Activated T-helper 2 cell treated with anti-CD3 and anti-CD28 coated beads, Interferon-gamma antibody, Interleukin-2, Interleukin-4, amounts not matched to agents 10 μg/mL and 5 μg/mL and 100 μg/mL, durations not matched to agents 14 hours and 24 hours and 36 hours (primary cell): ENCODE data around the gene KLRF1. TPM values are rescaled to one million over a fixed set of nuclear protein-coding genes. Genes with fewer than 3 reads are reported as not detected.
"Not testable (repeated sequence)": the region's sequence is repeated elsewhere in the genome, so short reads cannot be mapped to it uniquely, and the experiment has no call there.

Source experiments
- DNase-seq: peaks from one replicate; pipeline ENCODE4 v3.0.0; 2021; ENCODE audit warnings: low spot score
- H3K27ac Mint-ChIP-seq: one replicate; pipeline ENCODE4 v1.8.0; 2021; ENCODE audit warnings: mixed read lengths
- H3K27me3 Mint-ChIP-seq: one replicate; pipeline ENCODE4 v1.8.0; 2021; ENCODE audit warnings: low read depth, mixed read lengths
- H3K36me3 Mint-ChIP-seq: one replicate; pipeline ENCODE4 v1.8.0; 2021; ENCODE audit warnings: low read depth, mixed read lengths
- H3K4me1 Mint-ChIP-seq: one replicate; pipeline ENCODE4 v1.8.0; 2021; ENCODE audit warnings: low read depth, mixed read lengths
- H3K4me3 Mint-ChIP-seq: one replicate; pipeline ENCODE4 v1.8.0; 2021; ENCODE audit warnings: low read depth, mild to moderate bottlenecking, moderate library complexity, mixed read lengths
- H3K9me3 Mint-ChIP-seq: one replicate; pipeline ENCODE4 v1.8.0; 2021; ENCODE audit warnings: mixed read lengths
- intact Hi-C: fragments of 100-400 bp; cut with micrococcal nuclease; formaldehyde crosslinking; loops from one replicate; pipeline ENCODE4 v1.15.1; 2023
- total RNA-seq: library from RNA; stranded (reverse); gene quantifications from 2 replicates; pipeline ENCODE4 v1.2.3, GENCODE V29; 2022

KLRF1 gene
- total RNA-seq, 1 donor from 2014 or later = not detected

GRCh38 chr12:9864913-9865675 lies 37.8 kb downstream of the KLRF1 start:
- H3K4me3 Mint-ChIP-seq = peak overlapping the region; percentile 79
- H3K27me3 Mint-ChIP-seq = no peaks in the 10 kb centered on the region
- H3K27ac Mint-ChIP-seq = peak overlapping the region; percentile 78
- intact Hi-C loops = loop anchor here (5.0 to 10.0 kb wide), 3 partner anchors 62 to 620 kb away; no protein-coding TSS in a partner anchor
- H3K9me3 Mint-ChIP-seq = peaks cover 16% of the 10 kb centered on the region
- peaks cover 43% of the 10 kb centered on the region for H3K4me1 Mint-ChIP-seq
- no peak for DNase-seq
- H3K36me3 Mint-ChIP-seq = peaks cover 26% of the 10 kb centered on the region

- H3K36me3 Mint-ChIP-seq = peaks cover 21% of the 10 kb centered on the region
- peaks cover 16% of the 10 kb centered on the region for H3K9me3 Mint-ChIP-seq
- peaks cover 44% of the 10 kb centered on the region for H3K4me1 Mint-ChIP-seq
- H3K27me3 Mint-ChIP-seq = no peaks in the 10 kb centered on the region
- H3K27ac Mint-ChIP-seq = peak overlapping the region; percentile 84
- intact Hi-C loops = loop anchor here (5.0 to 10.0 kb wide), 3 partner anchors 60 to 622 kb away; no protein-coding TSS in a partner anchor
- DNase-seq = no peak
- peak overlapping the region; percentile 79 for H3K4me3 Mint-ChIP-seq
Observed at GRCh38 chr12:9866860-9867269, 39.6 kb downstream of the KLRF1 start.

DNA sequence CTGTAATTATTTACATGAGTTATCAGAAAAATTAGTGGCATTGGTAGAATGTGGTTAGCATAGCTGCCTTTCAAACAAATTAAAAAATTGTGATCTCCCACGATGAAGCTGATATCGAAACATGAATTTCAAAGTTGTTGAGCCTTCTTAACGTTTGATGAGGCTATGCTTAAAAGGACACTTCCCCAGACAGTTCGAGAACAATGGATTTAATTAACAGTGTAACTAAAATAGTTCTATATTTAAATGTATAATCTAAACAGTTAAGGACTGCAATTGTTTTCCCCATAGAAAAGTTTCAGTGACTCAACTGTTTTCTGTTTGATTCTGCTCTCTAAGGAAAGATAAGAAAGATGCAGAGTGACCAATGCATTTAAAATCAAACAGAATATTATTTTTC lies 40.2 kb downstream of the KLRF1 start:
- peaks cover 43% of the 10 kb centered on the region for H3K4me1 Mint-ChIP-seq
- peak overlapping the region; percentile 77 for H3K27ac Mint-ChIP-seq
- DNase-seq = no peak
- no peaks in the 10 kb centered on the region for H3K27me3 Mint-ChIP-seq
- peaks cover 19% of the 10 kb centered on the region for H3K36me3 Mint-ChIP-seq
- peak overlapping the region; percentile 79 for H3K4me3 Mint-ChIP-seq
- intact Hi-C loops = loop anchor here (5.0 to 10.0 kb wide), 3 partner anchors 60 to 623 kb away; no protein-coding TSS in a partner anchor
- H3K9me3 Mint-ChIP-seq = peaks cover 16% of the 10 kb centered on the region

DNA sequence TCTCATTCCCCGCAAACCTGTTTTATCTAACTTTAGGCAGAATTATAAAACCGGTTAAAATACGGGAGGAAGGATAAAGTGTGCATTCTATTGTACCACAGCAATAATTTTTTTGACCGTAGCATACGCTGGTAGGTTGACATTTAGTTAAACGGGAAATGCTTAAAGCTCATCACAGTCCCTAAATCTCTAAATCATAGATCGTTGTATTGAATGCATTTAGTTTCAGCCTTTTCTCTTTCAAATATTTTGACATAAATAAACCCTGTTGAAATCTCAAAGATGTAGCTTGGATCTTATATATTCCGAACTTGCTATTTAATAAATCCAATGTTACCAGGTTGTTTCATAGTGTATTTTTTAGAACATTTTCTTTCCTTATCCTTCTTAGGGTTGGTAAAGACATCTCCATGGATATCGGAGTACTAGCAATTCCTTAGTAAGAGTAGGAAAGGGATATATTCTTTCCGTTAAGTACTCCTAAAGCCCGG lies 41.1 kb downstream of the KLRF1 start:
- H3K27ac Mint-ChIP-seq = peak overlapping the region; percentile 55
- peaks cover 11% of the 10 kb centered on the region for H3K36me3 Mint-ChIP-seq
- peaks cover 13% of the 10 kb centered on the region for H3K9me3 Mint-ChIP-seq
- peak overlapping the region; percentile 85 for H3K4me3 Mint-ChIP-seq
- intact Hi-C loops = loop anchor here (2.0 to 10.0 kb wide), 9 partner anchors 54 to 624 kb away; partner anchors contain the start of gene GABARAPL1
- peaks cover 40% of the 10 kb centered on the region for H3K4me1 Mint-ChIP-seq
- DNase-seq = no peak
- H3K27me3 Mint-ChIP-seq = no peaks in the 10 kb centered on the region

GRCh38 chr12:9868951-9869306 lies 41.6 kb downstream of the KLRF1 start:
- Mint-ChIP-seq H3K27ac (peak overlapping the region; percentile 91), H3K9me3 (peaks cover 7% of the 10 kb centered on the region)

GRCh38 chr12:9869307-9870161 lies 42.3 kb downstream of the KLRF1 start, which contains the start of gene CLEC2B:
Gene CLEC2B, minus strand, starts transcription at chr12:9869354.
- H3K4me1 Mint-ChIP-seq = peaks cover 29% of the 10 kb centered on the region
- no peaks in the 10 kb centered on the region for H3K27me3 Mint-ChIP-seq
- intact Hi-C loops = loop anchor here (1.0 to 10.0 kb wide), 10 partner anchors 55 to 625 kb away; partner anchors contain the start of gene GABARAPL1
- H3K36me3 Mint-ChIP-seq = no peaks in the 10 kb centered on the region
- H3K4me3 Mint-ChIP-seq = peak within 1 kb of the TSS; percentile 85
- DNase-seq = peak; percentile 26
- H3K27ac Mint-ChIP-seq = peak within 1 kb of the TSS; percentile 91
- H3K9me3 Mint-ChIP-seq = peaks cover under 1% of the 10 kb centered on the region

More at GRCh38 chr12:9868951-9869306, 41.6 kb downstream of the KLRF1 start:
- Mint-ChIP-seq H3K27me3 (no peaks in the 10 kb centered on the region), H3K36me3 (peaks cover 5% of the 10 kb centered on the region), H3K4me3 (peak overlapping the region; percentile 85), H3K4me1 (peaks cover 34% of the 10 kb centered on the region)
- intact Hi-C loops = loop anchor here (1.0 to 10.0 kb wide), 10 partner anchors 54 to 624 kb away; partner anchors contain the start of gene GABARAPL1
- no peak for DNase-seq

- peaks cover 23% of the 10 kb centered on the region for H3K4me1 Mint-ChIP-seq
- intact Hi-C loops = no loop called here
- H3K36me3 Mint-ChIP-seq = no peaks in the 10 kb centered on the region
- H3K27me3 Mint-ChIP-seq = no peaks in the 10 kb centered on the region
- peak overlapping the region; percentile 91 for H3K27ac Mint-ChIP-seq
- DNase-seq = no peak
- H3K9me3 Mint-ChIP-seq = no peaks in the 10 kb centered on the region
- H3K4me3 Mint-ChIP-seq = peak overlapping the region; percentile 85
Observed at GRCh38 chr12:9870286-9870866, 43.1 kb downstream of the KLRF1 start.

- intact Hi-C loops = no loop called here
- H3K9me3 Mint-ChIP-seq = no peaks in the 10 kb centered on the region
- H3K4me1 Mint-ChIP-seq = peaks cover 11% of the 10 kb centered on the region
- H3K27ac Mint-ChIP-seq = no peak overlapping the region
- H3K4me3 Mint-ChIP-seq = no peak overlapping the region
- H3K27me3 Mint-ChIP-seq = no peaks in the 10 kb centered on the region
- no peaks in the 10 kb centered on the region for H3K36me3 Mint-ChIP-seq
- DNase-seq = no peak
Observed at GRCh38 chr12:9872162-9872561, 44.9 kb downstream of the KLRF1 start.

DNA sequence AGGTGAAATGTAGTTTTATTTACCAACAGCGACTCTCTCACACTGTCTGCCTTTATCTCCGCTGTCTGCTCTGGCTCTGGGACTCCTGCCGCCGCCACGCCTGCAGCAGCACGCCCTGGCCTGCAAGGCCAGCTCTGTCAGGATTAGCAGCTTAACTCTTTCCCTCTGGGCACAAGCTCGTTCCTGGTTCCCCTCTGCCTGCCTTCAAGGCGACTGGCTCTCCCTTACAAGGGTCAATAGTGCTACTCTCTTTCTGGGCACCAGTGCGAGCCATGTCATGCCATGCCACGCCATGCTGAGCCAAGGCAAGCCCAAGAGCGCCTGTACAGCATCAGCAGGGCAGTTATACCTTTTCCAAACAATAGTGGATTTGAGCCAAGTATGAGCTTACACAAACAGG lies 45.5 kb downstream of the KLRF1 start:
- Mint-ChIP-seq H3K36me3 (no peaks in the 10 kb centered on the region), H3K4me1 (peaks cover 15% of the 10 kb centered on the region), H3K27ac (no peak overlapping the region), H3K27me3 (no peaks in the 10 kb centered on the region), H3K4me3 (no peak overlapping the region), H3K9me3 (no peaks in the 10 kb centered on the region)
- DNase-seq = no peak
- intact Hi-C loops = no loop called here

DNA sequence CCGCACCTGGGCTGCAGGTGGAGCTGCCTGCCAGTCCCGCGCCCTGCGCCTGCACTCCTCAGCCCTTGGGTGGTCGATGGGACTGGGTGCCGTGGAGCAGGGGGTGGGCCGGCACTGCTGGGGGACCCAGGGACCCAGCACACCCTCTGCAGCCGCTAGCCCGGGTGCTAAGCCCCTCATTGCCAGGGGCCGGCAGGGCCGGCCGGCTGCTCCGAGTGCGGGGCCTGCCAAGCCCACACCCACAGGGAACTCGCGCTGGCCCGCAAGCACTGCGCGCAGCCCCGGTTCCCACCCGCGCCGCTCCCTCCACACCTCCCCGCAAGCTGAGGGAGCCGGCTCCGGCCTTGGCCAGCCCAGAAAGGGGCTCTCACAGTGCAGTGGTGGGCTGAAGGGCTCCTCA lies 48.8 kb downstream of the KLRF1 start:
- H3K4me1 Mint-ChIP-seq = peaks cover 14% of the 10 kb centered on the region
- H3K36me3 Mint-ChIP-seq, intact Hi-C loops, H3K9me3 Mint-ChIP-seq, H3K27ac Mint-ChIP-seq, DNase-seq, H3K27me3 Mint-ChIP-seq, H3K4me3 Mint-ChIP-seq: not testable (repeated sequence)

GRCh38 chr12:9880532-9881078 lies 53.3 kb downstream of the KLRF1 start:
- no peak overlapping the region for H3K4me3 Mint-ChIP-seq
- no peak overlapping the region for H3K27ac Mint-ChIP-seq
- peaks cover 21% of the 10 kb centered on the region for H3K4me1 Mint-ChIP-seq
- intact Hi-C loops = no loop called here
- DNase-seq = no peak
- no peaks in the 10 kb centered on the region for H3K9me3 Mint-ChIP-seq
- peaks cover 5% of the 10 kb centered on the region for H3K27me3 Mint-ChIP-seq
- H3K36me3 Mint-ChIP-seq = no peaks in the 10 kb centered on the region

GRCh38 chr12:9881246-9881645 lies 54.0 kb downstream of the KLRF1 start, which contains the start of gene KLRF2:
Gene KLRF2, plus strand, starts transcription at chr12:9881489. Its CDS starts 107 bp downstream, at chr12:9881596.
- intact Hi-C loops = no loop called here
- Mint-ChIP-seq H3K4me3 (no peak within 1 kb of the TSS), H3K36me3 (no peaks in the 10 kb centered on the region), H3K9me3 (no peaks in the 10 kb centered on the region), H3K4me1 (peaks cover 21% of the 10 kb centered on the region), H3K27ac (no peak within 1 kb of the TSS), H3K27me3 (peaks cover 7% of the 10 kb centered on the region)
- no peak for DNase-seq
